SJCRH30 (cell line): ENCODE data around the gene CTNNA3. TPM values are rescaled to one million over a fixed set of nuclear protein-coding genes. Genes with fewer than 3 reads are reported as not detected.

Experiments used
- DNase-seq, 2 experiments: peaks; one replicate each; pipeline ENCODE4 v3.0.0-alpha.2; 2015 to 2020
- H3K27ac ChIP-seq: fragments of 250-450 bp; sonication (Bioruptor Pico); 2 replicates; pipeline ENCODE4 v1.5.1; 2020; ENCODE audit warnings: mild to moderate bottlenecking, moderate library complexity
- H3K27me3 ChIP-seq: fragments of 250-450 bp; sonication (Bioruptor Pico); 2 replicates; pipeline ENCODE4 v1.5.1; 2020; ENCODE audit warnings: mild to moderate bottlenecking, moderate library complexity
- H3K36me3 ChIP-seq: fragments of 250-450 bp; sonication (Bioruptor Pico); 2 replicates; pipeline ENCODE4 v1.5.1; 2020; ENCODE audit warnings: mild to moderate bottlenecking, moderate library complexity
- H3K4me1 ChIP-seq: fragments of 250-450 bp; sonication (Bioruptor Pico); 2 replicates; pipeline ENCODE4 v1.5.1; 2020; ENCODE audit warnings: mild to moderate bottlenecking, moderate library complexity
- H3K4me3 ChIP-seq: fragments of 250-450 bp; sonication (Bioruptor Pico); 2 replicates; pipeline ENCODE4 v1.5.1; 2020; ENCODE audit warnings: mild to moderate bottlenecking, moderate library complexity
- H3K9me3 ChIP-seq: fragments of 250-450 bp; sonication (Bioruptor Pico); replicated peaks from 2 replicates; pipeline ENCODE4 v1.5.1; 2020; ENCODE audit warnings: mild to moderate bottlenecking, moderate library complexity
- total RNA-seq: library from RNA; depleted of rRNA; stranded (reverse); fragments of >200 nt; shearing (Covaris generic); gene quantifications from 2 replicates; pipeline ENCODE4 v1.2.3, GENCODE V29; 2014

Gene CTNNA3
- total RNA-seq, 1 experiment from 2014 or later, result 2.7 TPM

- DNase-seq, result no peak
- no peak overlapping the region for H3K4me3 ChIP-seq
- H3K9me3 ChIP-seq, result no peaks in the 10 kb centered on the region
- H3K36me3 ChIP-seq, result no peaks in the 10 kb centered on the region
- no peaks in the 10 kb centered on the region for H3K4me1 ChIP-seq
- H3K27me3 ChIP-seq, result no peaks in the 10 kb centered on the region
- no peak overlapping the region for H3K27ac ChIP-seq
Observed at GRCh38 chr10:66881814-66882213, 814.2 kb downstream of the CTNNA3 start.

DNA sequence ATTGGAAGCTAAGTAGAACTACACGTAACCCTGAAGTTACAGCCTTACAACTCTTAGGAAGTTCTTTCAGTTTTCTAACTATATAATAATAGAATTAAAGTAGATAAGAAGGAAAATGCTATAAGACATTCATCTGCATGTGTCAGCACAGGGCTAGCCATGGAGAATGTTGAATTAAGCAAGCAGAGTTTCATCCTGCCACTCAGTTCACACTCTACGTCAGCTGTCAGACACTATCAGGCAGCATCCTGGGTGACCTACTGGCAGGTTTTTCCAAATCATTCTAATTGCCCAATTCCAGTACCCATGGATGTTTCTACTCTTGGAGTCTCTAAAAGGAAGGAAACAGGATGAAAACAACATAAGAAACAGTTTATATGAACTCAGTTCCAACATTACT, 815.2 kb downstream of the CTNNA3 start:
- Histone ChIP-seq H3K4me1 (no peaks in the 10 kb centered on the region), H3K27ac (no peak overlapping the region), H3K36me3 (no peaks in the 10 kb centered on the region), H3K4me3 (no peak overlapping the region), H3K9me3 (no peaks in the 10 kb centered on the region), H3K27me3 (no peaks in the 10 kb centered on the region)
- DNase-seq, result no peak

DNA sequence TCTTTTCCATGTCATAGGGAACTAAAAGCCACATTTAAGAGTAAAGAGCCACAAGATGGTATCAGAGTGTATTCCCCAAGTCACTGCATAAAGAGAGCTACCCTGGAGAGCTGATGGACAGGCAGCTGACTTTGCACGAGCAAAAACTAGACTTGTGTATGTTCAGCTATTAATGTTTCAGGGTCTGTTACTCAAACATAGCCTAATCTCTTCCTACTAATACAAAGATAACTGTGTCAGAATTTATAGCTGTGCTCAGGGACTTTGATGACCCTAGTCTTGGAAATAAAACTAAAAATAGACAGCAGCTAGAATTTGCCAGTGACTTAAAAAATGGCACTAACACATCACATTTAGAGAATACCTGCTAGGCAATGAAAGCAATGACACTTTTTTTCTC, 815.7 kb downstream of the CTNNA3 start:
- Histone ChIP-seq H3K4me3 (no peak overlapping the region), H3K4me1 (no peaks in the 10 kb centered on the region), H3K27ac (no peak overlapping the region), H3K9me3 (no peaks in the 10 kb centered on the region), H3K36me3 (no peaks in the 10 kb centered on the region), H3K27me3 (no peaks in the 10 kb centered on the region)
- no peak for DNase-seq

DNA sequence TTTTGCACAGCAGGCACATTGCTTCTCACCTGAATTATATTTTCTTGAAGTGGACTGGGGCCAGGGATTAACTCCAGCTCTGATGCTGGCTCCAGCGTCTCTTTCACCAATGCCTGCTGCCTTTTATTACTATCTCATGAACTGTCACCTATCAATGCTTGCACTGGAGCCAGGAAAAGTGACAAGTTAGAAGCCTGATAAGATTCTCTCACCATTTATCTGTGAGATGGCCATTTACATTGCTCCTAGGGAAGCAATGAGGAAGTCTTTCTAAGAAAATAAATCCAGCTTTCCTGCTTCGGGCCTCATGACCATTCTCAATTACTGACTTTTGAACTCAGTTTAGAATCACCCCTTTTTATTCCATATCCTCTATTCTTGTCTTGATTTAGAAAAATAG, 818.6 kb downstream of the CTNNA3 start:
- Histone ChIP-seq H3K27me3 (no peaks in the 10 kb centered on the region), H3K4me3 (no peak overlapping the region), H3K4me1 (no peaks in the 10 kb centered on the region), H3K27ac (no peak overlapping the region), H3K9me3 (no peaks in the 10 kb centered on the region), H3K36me3 (no peaks in the 10 kb centered on the region)
- no peak for DNase-seq

- H3K27ac ChIP-seq, result no peak overlapping the region
- no peaks in the 10 kb centered on the region for H3K27me3 ChIP-seq
- no peaks in the 10 kb centered on the region for H3K9me3 ChIP-seq
- no peak overlapping the region for H3K4me3 ChIP-seq
- no peaks in the 10 kb centered on the region for H3K4me1 ChIP-seq
- DNase-seq, result no peak
- H3K36me3 ChIP-seq, result no peaks in the 10 kb centered on the region
Observed at GRCh38 chr10:66869635-66870034, 826.4 kb downstream of the CTNNA3 start.

- no peaks in the 10 kb centered on the region for H3K4me1 ChIP-seq
- no peak for DNase-seq
- H3K36me3 ChIP-seq, result no peaks in the 10 kb centered on the region
- no peaks in the 10 kb centered on the region for H3K27me3 ChIP-seq
- H3K4me3 ChIP-seq, result no peak overlapping the region
- no peaks in the 10 kb centered on the region for H3K9me3 ChIP-seq
- H3K27ac ChIP-seq, result no peak overlapping the region
Observed at GRCh38 chr10:66862687-66863258, 833.2 kb downstream of the CTNNA3 start.

- Histone ChIP-seq H3K4me1 (no peaks in the 10 kb centered on the region), H3K9me3 (no peaks in the 10 kb centered on the region), H3K27ac (no peak overlapping the region), H3K27me3 (no peaks in the 10 kb centered on the region), H3K36me3 (no peaks in the 10 kb centered on the region), H3K4me3 (no peak overlapping the region)
- DNase-seq, result no peak
Observed at GRCh38 chr10:66860376-66860945, 835.5 kb downstream of the CTNNA3 start.

- Histone ChIP-seq H3K4me1 (no peaks in the 10 kb centered on the region), H3K36me3 (no peaks in the 10 kb centered on the region), H3K4me3 (no peak overlapping the region), H3K9me3 (no peaks in the 10 kb centered on the region), H3K27me3 (no peaks in the 10 kb centered on the region), H3K27ac (no peak overlapping the region)
- no peak for DNase-seq
Observed at GRCh38 chr10:66852811-66853210, 843.2 kb downstream of the CTNNA3 start.

DNA sequence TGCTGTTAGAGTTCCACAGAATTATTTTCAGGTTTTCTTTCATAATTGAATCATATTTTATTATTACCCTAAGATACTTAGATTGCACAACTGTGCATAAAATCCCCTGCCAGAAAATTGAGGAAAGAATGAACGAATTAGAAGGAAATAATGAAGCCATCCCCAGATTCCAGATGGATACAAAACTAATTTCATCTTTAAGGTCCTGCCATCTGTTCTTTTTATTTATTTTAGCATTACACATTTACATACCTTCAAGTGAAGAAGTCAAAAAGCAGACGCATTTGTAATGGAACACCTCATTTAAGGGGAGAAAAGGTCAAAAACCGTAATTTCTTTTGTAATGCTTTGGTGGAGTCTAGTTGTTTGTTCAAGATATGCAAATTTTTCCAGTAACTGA, 847.1 kb downstream of the CTNNA3 start:
- Histone ChIP-seq H3K27ac (no peak overlapping the region), H3K9me3 (no peaks in the 10 kb centered on the region), H3K27me3 (no peaks in the 10 kb centered on the region), H3K36me3 (no peaks in the 10 kb centered on the region), H3K4me1 (no peaks in the 10 kb centered on the region), H3K4me3 (no peak overlapping the region)
- no peak for DNase-seq

GRCh38 chr10:66844176-66844942, 851.6 kb downstream of the CTNNA3 start:
- Histone ChIP-seq H3K4me1 (no peaks in the 10 kb centered on the region), H3K36me3 (no peaks in the 10 kb centered on the region), H3K4me3 (no peak overlapping the region), H3K27ac (no peak overlapping the region), H3K27me3 (no peaks in the 10 kb centered on the region), H3K9me3 (no peaks in the 10 kb centered on the region)
- DNase-seq, result no peak

DNA sequence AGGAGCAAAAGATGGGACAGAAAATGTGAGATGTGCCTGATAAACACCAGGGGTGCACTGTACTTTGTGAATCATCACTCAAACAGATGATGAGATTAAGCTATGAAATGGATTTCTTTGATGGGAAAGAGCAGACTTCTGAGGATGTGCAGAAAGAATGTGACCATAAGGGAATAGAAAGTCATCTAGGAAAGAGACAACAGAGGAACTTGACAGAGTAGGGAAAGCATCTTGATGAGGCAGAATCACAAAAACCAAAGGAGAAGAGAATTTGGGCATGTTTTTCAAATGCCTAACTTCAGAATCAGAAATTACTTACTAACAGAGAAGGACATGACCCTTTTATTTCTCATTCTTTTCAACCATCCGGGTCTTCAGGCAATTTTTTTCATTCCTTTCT, 852.6 kb downstream of the CTNNA3 start:
- no peak overlapping the region for H3K27ac ChIP-seq
- no peaks in the 10 kb centered on the region for H3K9me3 ChIP-seq
- no peak for DNase-seq
- no peaks in the 10 kb centered on the region for H3K36me3 ChIP-seq
- no peaks in the 10 kb centered on the region for H3K27me3 ChIP-seq
- H3K4me3 ChIP-seq, result no peak overlapping the region
- H3K4me1 ChIP-seq, result no peaks in the 10 kb centered on the region

DNA sequence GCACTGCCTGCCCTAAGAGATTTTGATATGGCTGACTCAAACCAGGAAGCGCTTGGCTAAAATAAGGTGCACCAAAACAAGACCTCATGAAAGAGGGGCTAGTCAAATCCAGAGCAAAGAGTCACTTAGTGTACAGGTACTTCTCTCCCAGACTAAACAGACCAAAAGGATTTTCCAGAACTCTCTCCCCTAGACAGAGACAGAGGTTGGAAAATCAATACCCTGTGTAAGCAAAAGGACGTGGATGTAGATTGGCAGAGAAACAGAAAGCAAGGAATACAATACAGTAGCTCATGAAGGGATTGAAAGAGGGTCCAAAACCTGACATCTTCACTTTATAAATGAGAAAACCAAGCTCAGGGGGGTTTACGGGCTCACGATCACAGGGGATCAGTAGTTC, 853.1 kb downstream of the CTNNA3 start:
- no peaks in the 10 kb centered on the region for H3K27me3 ChIP-seq
- no peaks in the 10 kb centered on the region for H3K36me3 ChIP-seq
- no peak overlapping the region for H3K4me3 ChIP-seq
- H3K4me1 ChIP-seq, result no peaks in the 10 kb centered on the region
- no peak for DNase-seq
- H3K27ac ChIP-seq, result no peak overlapping the region
- no peaks in the 10 kb centered on the region for H3K9me3 ChIP-seq

- H3K27me3 ChIP-seq, result no peaks in the 10 kb centered on the region
- no peaks in the 10 kb centered on the region for H3K9me3 ChIP-seq
- H3K36me3 ChIP-seq, result no peaks in the 10 kb centered on the region
- no peak overlapping the region for H3K27ac ChIP-seq
- DNase-seq, result no peak
- no peak overlapping the region for H3K4me3 ChIP-seq
- no peaks in the 10 kb centered on the region for H3K4me1 ChIP-seq
Observed at GRCh38 chr10:66842371-66842770, 853.6 kb downstream of the CTNNA3 start.

- Histone ChIP-seq H3K36me3 (no peaks in the 10 kb centered on the region), H3K4me3 (no peak overlapping the region), H3K4me1 (peaks cover 4% of the 10 kb centered on the region; the same call in 1 of the 2 replicates), H3K27ac (no peak overlapping the region), H3K9me3 (no peaks in the 10 kb centered on the region), H3K27me3 (no peaks in the 10 kb centered on the region)
- DNase-seq, result no peak
Observed at GRCh38 chr10:66838656-66839055, 857.3 kb downstream of the CTNNA3 start.

- H3K9me3 ChIP-seq, result no peaks in the 10 kb centered on the region
- peaks cover 4% of the 10 kb centered on the region; the same call in 1 of the 2 replicates for H3K4me1 ChIP-seq
- H3K4me3 ChIP-seq, result no peak overlapping the region
- H3K27me3 ChIP-seq, result no peaks in the 10 kb centered on the region
- no peak for DNase-seq
- no peak overlapping the region for H3K27ac ChIP-seq
- H3K36me3 ChIP-seq, result no peaks in the 10 kb centered on the region
Observed at GRCh38 chr10:66837990-66838389, 858.0 kb downstream of the CTNNA3 start.
